ENCODE measurements around the gene DDX1. TPM values are rescaled to one million over a fixed set of nuclear protein-coding genes. Genes with fewer than 3 reads are reported as not detected.
A peak's percentile ranks its signal among the peaks of the same experiment; 100 is the strongest.

DDX1 gene
- total RNA-seq, 1 experiment from 2014 or later: 115 TPM

DNA sequence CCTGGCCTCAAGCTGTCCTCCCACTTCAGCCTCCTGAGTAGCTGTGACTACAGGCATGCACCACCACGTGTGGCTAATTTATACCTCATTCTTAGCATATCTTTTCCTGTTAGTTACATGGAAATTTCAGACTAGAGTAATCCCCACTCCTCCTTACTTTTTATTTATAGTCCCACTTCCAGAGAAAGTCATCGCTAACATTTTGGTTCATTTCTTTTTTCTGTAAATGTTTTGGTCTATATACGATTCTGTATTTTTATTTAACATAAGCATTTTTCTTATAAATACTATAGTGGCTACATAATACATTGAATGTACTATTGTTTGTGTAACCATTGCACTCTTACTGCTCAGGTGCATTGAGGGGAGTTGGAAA lies 42.3 kb downstream of the DDX1 start:
- Mint-ChIP-seq H3K4me3 (no peak overlapping the region), H3K9me3 (no peaks in the 10 kb centered on the region), H3K36me3 (peaks cover 48% of the 10 kb centered on the region), H3K27me3 (ENCODE audit: low read depth) (no peaks in the 10 kb centered on the region), H3K4me1 (peaks cover 25% of the 10 kb centered on the region), H3K27ac (no peak overlapping the region)
- CTCF ChIA-PET: no interaction called here
- ATAC-seq (no peak), DNase-seq (ENCODE audit: low spot score) (no peak)
- TF ChIP-seq OVOL2 (CRISPR knock-in tag; IDR thresholded peaks at IDR 0.05; ENCODE audit: borderline replicate concordance): no peak
- TF ChIP-seq ZBTB21 (CRISPR knock-in tag; IDR thresholded peaks at IDR 0.05; ENCODE audit: borderline replicate concordance): no peak
- TF ChIP-seq CREB1 (CRISPR knock-in tag; IDR thresholded peaks at IDR 0.05): no peak
- POLR2A ChIA-PET: no interaction called here

DNA sequence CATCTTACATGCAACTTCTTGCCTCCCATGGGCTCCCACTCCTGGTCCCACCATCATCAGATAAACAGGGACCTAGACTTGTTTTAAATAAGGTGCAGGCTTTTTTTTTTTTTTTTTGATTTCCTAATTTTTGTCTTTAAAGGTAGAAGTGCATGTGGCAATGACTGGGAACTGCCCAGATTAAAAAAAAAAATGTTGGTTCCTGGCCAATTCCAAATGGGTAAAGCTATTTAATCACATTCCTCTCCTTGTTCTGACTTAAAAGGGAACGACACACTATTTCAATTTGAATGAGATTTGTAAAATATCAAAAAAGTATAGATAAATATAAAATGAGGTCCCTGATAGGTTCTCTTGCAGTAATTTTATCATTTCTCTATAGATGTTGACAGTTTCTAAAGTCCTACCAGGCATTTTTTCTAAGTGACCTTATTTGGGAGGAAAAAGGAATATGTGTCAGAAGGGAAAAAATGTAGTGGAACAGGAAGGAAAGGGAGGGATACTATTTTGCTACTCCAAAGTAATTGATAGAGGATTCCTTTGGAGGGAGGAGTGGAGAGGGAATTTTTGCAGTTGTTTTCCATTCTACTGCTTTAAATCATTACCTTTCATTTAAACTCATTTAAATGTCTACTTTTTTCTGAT lies 43.3 kb downstream of the DDX1 start:
- ATAC-seq (no peak), DNase-seq (ENCODE audit: low spot score) (no peak)
- CTCF ChIA-PET: interaction anchor here (0.6 to 1.0 kb wide), 2 partner anchors 113 to 890 kb away, joined by 3 read pairs; no protein-coding TSS in a partner anchor
- peaks cover 42% of the 10 kb centered on the region for H3K36me3 Mint-ChIP-seq
- TF ChIP-seq CREM (CRISPR knock-in tag; IDR thresholded peaks at IDR 0.05): no peak
- no peak for TF ChIP-seq ZNF532 (CRISPR knock-in tag; IDR thresholded peaks at IDR 0.05; ENCODE audit: borderline replicate concordance)
- no peak for TF ChIP-seq IRF2 (CRISPR knock-in tag; IDR thresholded peaks at IDR 0.05; ENCODE audit: borderline replicate concordance, low read depth)
- no peak for TF ChIP-seq ZNF219 (CRISPR knock-in tag; IDR thresholded peaks at IDR 0.05; ENCODE audit: borderline replicate concordance)
- TF ChIP-seq TP53 (CRISPR knock-in tag; IDR thresholded peaks at IDR 0.05): no peak
- no peak for TF ChIP-seq NFYB (CRISPR knock-in tag; conservative IDR thresholded peaks at IDR 0.05; ENCODE audit: low read depth)
- TF ChIP-seq, protein P1, sequence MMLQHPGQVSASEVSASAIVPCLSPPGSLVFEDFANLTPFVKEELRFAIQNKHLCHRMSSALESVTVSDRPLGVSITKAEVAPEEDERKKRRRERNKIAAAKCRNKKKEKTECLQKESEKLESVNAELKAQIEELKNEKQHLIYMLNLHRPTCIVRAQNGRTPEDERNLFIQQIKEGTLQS (CRISPR knock-in tag; conservative IDR thresholded peaks at IDR 0.05): no peak
- TF ChIP-seq OVOL2 (CRISPR knock-in tag; IDR thresholded peaks at IDR 0.05; ENCODE audit: borderline replicate concordance): no peak
- TF ChIP-seq GABPB1 (CRISPR knock-in tag; IDR thresholded peaks at IDR 0.05): no peak
- no peak for TF ChIP-seq JAZF1 (CRISPR knock-in tag; IDR thresholded peaks at IDR 0.05)
- TF ChIP-seq CREB1 (CRISPR knock-in tag; IDR thresholded peaks at IDR 0.05): no peak
- TF ChIP-seq MAX (CRISPR knock-in tag; IDR thresholded peaks at IDR 0.05): no peak
- TF ChIP-seq FOXK1 (CRISPR knock-in tag; IDR thresholded peaks at IDR 0.05): no peak
- no peak for TF ChIP-seq KAT7 (CRISPR knock-in tag; IDR thresholded peaks at IDR 0.05; ENCODE audit: borderline replicate concordance)
- no peak for TF ChIP-seq MYBL2 (CRISPR knock-in tag; IDR thresholded peaks at IDR 0.05)
- TF ChIP-seq RORB (CRISPR knock-in tag; IDR thresholded peaks at IDR 0.05): no peak
- TF ChIP-seq SP1 (CRISPR knock-in tag; conservative IDR thresholded peaks at IDR 0.05): no peak
- TF ChIP-seq ZNF263 (CRISPR knock-in tag; IDR thresholded peaks at IDR 0.05; ENCODE audit: low read depth): no peak
- no peak for TF ChIP-seq ELF4 (CRISPR knock-in tag; IDR thresholded peaks at IDR 0.05; ENCODE audit: low read depth)
- no peaks in the 10 kb centered on the region for H3K9me3 Mint-ChIP-seq
- H3K27ac Mint-ChIP-seq: peak overlapping the region; percentile 73
- H3K4me1 Mint-ChIP-seq: peaks cover 25% of the 10 kb centered on the region
- H3K4me3 Mint-ChIP-seq: no peak overlapping the region
- H3K27me3 Mint-ChIP-seq (ENCODE audit: low read depth): no peaks in the 10 kb centered on the region
- POLR2A ChIA-PET: interaction anchor here (0.7 kb wide), 1 partner anchor 521 kb away, joined by 6 read pairs; no protein-coding TSS in a partner anchor

All from WTC11 (cell line).